Fibroblast of skin of back (primary cell): Measurements from ENCODE around the gene TMED8. TPM values are rescaled to one million over a fixed set of nuclear protein-coding genes. Genes with fewer than 3 reads are reported as not detected.
A peak's percentile ranks its signal among the peaks of the same experiment; 100 is the strongest.
"Not testable (repeated sequence)": the region's sequence is repeated elsewhere in the genome, so short reads cannot be mapped to it uniquely, and the experiment has no call there.

Experiments
- DNase-seq: peaks from one replicate; pipeline ENCODE4 v3.0.0-alpha.2; 2013
- polyA plus RNA-seq, 2 experiments: library from polyadenylated mRNA; unstranded; fragments of 120-200 nt; gene quantifications; one replicate each; pipeline ENCODE4 v1.2.1, GENCODE V29; 2013; ENCODE audit not compliant: insufficient read length in 2 of 2

Gene TMED8, protein sequence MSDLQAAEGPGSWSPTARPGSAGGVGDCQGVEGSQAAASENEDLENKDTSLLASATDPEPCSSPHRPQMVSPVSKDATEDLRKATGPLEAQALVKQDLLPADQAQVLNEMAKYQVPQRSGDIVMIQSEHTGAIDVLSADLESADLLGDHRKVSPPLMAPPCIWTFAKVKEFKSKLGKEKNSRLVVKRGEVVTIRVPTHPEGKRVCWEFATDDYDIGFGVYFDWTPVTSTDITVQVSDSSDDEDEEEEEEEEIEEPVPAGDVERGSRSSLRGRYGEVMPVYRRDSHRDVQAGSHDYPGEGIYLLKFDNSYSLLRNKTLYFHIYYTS
- polyA plus RNA-seq (2013, experiment 1 of 2; ENCODE audit: insufficient read length): 7.3 TPM
- polyA plus RNA-seq (2013, experiment 2 of 2; ENCODE audit: insufficient read length): 7.2 TPM

DNA sequence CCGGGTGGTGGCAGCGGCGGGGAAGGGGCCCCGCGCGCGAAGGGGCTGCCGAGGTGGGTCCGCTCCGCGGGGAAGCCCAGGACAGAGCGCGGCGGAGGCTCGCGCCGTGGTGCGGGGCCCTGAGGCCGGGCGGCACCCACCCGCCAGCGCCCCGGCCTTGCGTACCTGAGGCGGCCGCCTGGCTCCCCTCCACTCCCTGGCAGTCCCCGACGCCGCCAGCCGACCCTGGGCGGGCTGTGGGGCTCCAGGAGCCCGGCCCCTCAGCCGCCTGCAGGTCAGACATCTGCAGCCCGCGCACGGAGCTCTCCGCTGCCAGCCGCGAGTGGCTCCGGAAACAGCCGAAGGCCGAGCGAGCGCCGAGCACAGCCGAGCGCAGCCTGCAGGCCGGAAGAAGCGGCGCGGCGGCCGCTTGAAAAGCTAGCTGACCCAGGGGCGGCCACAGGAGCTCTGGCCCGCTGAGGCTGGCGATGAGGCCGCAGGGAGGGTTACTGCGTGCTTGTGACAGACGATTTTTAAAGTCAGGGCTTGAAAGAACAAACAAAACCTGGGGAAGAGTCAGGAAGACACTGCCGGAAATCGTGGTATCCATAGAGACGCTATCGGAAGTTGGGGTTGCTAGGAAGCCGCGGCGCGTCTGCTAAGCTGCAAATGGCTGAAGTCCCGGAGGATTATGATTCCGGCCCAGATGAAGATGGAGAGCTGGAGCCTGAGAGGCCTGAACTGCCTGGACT, at the start of gene TMED8, which contains the start of gene SAMD15:
TSS of gene TMED8 (minus strand) at position 324 of the 731 bp plus-strand sequence. CDS start at position 283, 41 bp downstream.
TSS of gene SAMD15 (plus strand) at position 609 of the 731 bp plus-strand sequence. CDS start at position 649, 40 bp downstream.
- DNase-seq: peak; percentile 82

DNA sequence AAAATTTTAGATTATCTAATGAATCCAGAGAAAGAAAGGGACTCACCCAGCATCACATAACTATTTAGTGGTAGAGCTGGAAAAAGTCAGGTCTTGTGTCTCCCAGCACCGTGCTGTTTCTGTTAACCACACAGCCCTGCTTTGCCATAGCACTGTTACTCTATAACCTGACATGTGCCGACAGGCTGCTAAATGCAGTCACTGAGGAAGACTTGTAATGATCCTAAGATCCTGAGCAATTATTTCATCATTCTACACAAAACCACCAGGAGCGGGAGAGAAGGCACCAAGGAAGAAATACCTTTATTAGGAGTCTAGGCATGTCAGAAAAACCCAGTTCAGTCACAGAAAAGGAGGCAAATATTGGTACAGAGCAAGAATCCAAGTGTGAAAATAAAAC, 49.5 kb upstream of the TMED8 start:
- DNase-seq: no peak

DNA sequence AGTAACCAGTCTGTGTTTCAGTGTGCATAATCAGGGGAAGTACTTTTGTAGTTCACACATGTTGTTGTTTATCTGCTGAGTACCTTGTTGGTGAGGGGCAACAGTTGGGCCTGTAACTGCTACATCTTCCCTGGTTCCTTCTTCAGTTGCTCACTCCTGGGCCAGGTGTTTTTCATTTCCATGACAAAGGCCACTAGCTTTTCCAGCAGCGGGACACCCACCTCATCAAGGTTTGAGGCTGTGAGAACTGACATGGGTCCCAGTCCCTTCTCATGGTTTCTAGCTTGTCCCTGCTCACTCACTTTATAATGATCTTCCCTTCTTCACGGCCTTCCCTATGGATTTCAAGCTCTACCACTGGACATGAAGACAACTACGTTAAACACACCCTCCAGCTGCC, 48.0 kb upstream of the TMED8 start:
- DNase-seq: no peak

DNA sequence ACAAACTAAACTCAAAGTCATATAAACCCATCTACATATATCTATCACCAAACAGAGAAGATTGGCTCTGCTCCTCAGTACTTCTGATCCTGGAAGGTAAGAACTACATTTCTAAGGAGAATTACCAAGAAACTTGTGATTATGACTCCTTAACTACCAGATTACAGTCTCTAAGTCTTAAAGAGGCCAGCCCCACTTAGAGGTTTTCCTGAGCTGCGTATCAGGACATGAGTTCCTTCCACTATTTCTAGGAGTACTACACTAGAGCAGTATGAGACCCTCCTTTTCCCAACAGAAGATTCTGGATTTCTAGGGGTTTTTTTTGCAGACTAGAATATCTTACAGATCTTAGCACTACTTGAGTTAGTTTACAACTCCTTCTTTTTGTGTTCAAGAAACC, 46.5 kb upstream of the TMED8 start, which contains the start of gene NOXRED1:
TSS of gene NOXRED1 (minus strand) at position 101 of the 400 bp plus-strand sequence. CDS start 634 bp downstream, outside the sequence.
- no peak for DNase-seq

DNA sequence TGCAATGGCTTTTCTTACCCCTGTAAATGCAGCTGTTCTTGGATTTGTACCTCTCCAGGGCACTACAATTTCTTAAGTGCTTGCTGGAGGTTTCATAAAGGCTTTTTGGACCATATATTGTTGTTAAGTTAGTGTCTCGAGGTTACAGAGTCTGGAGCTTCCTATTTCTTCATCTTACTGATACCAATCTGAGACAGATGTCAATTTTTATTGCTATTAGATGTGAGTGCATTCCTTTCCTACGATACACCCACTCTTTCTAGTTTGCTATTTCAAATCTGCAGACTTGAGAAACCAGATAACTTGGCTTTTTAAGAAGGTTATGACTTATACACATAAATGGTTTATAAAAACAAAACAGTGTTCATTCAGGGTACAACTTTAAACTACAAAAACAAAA, 44.3 kb upstream of the TMED8 start:
- peak; percentile 12 for DNase-seq

DNA sequence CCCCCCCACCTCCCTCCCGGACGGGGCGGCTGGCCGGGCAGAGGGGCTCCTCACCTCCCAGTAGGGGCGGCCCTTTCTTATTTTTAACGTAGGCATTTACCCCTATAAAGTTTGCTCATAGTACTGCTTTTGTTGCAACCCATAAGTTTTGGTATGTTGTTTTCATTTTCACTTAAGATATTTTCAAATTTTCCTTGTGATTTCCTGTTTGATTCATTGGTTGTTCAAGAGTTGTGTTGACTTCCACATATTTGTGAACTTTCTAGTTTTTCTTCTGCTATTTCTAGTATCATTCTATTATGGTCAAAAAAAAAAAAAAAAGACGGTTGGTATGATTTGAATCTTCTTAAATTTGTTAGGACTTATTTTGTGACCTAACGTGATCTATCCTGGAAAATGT, 39.9 kb upstream of the TMED8 start:
- DNase-seq: no peak

DNA sequence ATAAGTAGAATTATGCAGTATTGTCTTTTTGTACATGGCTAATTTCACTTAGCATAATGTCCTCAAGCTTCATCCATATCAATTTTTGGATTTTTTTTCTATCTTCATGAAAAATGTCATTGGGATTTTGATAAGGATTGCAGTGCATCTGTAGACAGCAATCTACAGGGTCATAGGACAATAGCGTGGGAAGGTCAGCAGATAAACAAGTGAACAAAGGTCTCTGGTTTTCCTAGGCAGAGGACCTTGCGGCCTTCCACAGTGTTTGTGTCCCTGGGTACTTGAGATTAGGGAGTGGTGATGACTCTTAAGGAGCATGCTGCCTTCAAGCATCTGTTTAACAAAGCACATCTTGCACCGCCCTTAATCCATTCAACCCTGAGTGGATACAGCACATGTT, 39.2 kb upstream of the TMED8 start:
- not testable (repeated sequence) for DNase-seq

DNA sequence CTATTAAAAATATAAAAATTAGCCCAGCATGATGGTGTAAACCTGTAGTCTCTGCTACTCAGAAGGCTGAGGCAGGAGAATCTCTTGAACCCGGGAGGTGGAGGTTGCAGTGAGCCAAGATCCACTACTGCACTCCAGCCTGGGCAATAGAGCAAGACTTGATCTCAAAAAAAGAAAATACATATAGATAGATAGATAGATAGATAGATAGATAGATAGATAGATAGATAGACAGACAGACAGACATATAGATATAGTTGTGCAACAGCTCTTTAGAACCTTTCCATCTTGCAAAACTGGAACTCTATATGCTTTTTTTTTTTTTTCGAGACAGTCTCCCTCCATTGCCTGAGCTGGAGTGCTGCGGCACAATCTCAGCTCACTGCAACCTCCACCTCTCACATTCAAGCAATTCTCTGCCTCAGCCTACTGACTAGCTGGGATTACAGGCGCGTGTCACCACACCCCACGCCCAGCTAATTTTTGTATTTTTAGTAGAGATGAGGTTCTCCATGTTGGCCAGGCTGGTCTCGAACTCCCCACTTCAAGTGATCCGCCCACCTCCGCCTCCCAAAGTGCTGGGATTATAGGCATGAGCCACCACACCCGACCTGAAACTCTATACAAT, 38.6 kb upstream of the TMED8 start:
- not testable (repeated sequence) for DNase-seq

DNA sequence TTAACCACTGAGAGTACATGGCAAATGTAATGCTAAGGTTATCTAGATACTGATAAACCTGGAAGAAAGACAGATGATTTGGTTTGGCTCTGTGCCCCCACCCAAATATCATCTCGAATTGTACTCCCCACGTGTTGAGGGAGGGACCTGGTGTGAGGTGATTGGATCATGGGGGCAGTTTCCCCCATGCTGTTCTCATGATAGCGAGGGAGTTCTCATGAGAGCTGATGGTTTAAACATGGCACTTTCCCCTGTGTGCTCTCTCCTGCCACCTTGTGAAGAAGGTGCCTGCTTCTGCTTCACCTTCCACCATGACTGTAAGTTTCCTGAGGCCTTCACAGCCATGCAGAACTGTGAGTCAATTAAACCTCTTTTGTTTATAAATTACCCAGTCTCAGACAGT, 32.2 kb upstream of the TMED8 start:
- no peak for DNase-seq

DNA sequence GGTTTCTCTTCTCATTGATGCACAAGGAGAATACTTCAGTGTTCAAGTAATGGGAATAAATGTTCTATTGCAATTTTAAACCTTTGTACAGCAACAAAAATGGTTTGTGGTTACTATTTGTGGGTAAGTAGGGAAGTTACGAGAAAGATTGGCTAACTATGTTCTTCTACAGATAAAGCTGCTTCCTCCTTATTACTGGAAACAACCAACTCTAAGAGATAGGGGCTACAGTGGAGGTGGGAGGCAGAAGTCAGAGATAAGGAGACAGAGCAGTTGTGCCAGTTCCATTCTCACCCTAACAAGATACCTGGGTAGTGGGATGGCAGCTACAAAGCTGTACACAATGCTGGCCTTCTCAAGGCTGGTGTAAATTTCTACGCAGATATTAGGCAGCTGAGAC, 30.3 kb upstream of the TMED8 start:
- no peak for DNase-seq

DNA sequence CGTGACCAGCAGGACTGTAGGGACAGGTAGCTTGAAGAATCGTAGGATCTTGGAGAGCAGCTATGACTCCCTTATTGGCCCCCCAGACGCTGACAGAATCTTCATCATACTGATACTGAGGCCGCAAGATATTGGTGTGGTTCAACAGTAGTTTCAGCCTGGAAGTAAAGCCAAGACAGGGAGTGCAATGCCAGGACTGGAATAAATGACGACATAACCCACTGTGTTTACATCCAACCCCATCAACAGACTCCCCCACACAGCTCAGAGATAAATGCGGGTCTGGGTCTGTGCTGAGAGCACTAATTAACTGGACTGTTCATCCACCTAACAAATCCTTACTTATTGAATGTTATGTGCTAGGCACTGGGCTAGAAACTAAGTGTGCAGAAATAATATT, 29.8 kb upstream of the TMED8 start:
- DNase-seq: no peak

DNA sequence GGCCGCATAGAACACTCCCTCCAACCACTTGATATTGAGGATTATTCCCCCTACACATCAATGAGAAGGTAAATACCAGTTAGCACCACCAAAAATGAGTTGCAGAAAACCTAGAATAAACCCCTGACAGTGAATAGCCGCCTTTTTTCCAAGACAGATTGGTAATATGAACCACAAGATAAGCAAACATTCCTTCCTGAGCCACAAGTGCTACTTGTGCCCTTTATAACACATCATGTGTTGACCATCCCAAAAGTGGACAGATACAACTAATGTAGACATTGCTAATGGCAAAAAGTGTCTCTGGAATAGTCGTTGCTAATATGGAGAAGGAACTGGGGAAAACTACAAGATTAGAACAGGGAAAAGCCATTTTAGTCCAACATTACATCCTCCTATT, 29.2 kb upstream of the TMED8 start:
- no peak for DNase-seq

DNA sequence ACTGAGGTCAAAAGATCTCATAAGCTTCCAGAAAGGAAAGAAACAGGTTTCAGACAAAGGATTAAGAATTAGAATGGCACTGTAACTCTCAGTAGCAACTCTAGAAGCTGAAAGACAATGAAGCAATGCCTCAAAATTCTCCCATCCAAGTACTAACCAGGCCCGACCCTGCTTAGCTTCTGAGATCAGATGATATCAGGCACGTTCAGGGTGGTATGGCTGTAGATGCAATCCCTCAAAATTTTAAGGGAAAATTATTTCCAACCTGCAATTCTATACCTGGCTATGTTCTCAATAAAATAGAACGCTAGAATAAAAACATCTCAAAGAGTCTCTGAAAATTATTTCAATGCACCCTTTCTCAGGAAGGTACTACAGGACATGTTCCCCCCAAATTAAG, 26.9 kb upstream of the TMED8 start:
- no peak for DNase-seq

DNA sequence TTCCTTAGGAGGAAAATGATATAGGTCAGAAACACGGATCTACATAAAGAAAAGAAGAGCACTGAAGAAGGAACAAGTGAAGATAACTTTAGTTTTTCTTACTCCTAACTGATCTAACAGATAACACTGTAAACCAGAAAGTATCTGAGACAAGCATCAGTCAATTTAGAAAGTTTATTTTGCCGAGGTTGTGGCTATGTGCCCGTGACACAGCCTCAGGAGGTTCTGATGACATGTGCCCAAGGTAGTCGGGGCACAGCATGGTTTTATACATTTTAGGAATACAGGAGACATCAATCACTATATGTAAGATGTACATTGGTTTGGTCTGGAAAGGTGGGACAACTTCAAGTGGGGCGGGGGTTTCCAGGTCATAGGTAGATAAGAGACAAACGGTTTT, 23.3 kb upstream of the TMED8 start:
- DNase-seq: no peak

DNA sequence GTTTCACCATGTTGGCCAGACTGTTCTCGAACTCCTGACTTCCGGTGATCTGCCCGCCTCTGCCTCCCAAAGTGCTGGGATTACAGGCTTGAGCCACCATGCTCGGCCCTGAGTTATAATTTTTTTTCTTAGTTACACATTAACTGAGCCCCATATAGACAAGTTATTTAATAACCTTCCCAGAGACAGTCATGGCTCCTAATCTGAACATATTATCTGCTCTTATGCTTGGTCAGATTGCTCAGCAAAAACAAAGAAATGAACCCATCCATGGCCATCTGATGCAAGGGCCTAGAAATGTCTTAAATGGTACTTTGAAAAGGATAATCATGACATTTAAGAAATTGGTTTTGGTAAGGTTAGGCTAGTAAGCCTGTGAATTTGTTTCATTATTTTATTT, 13.3 kb upstream of the TMED8 start:
- DNase-seq: no peak

DNA sequence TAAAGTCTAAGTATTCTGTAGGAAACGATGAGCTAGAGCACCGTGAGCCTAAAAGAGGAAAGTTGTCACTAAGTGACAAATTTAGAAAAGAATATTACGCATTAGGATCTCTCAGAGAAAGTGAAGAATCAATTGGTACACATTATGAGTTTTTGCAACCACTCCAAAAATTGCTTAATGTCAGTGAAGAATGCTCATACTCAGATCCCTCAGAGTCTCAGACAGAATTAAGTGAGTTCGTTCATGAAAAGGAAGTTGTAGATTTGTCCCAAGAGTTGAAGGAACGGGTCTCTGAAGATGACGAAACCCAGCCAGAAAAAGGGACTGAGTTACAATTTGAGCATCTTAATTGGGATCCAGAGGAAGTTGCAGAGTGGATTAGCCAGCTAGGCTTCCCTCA, 1.8 kb upstream of the TMED8 start:
- DNase-seq: no peak

DNA sequence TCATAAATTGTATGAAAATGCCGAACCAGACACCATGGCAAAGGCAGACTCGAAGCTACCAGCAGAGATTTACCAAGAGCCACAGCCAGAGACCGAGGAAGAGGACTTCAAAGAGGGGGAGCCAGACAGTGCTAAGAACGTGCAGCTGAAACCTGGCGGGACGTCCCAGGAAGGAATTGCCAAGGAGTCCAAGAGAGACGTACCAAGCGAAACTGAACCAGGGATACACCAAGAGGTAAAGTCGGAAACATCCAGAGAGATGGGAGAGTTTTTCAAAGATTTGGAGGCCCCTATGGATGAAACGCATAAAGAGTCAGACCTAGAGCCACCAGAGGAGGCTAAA, 579 bp upstream of the TMED8 start:
- DNase-seq: no peak

DNA sequence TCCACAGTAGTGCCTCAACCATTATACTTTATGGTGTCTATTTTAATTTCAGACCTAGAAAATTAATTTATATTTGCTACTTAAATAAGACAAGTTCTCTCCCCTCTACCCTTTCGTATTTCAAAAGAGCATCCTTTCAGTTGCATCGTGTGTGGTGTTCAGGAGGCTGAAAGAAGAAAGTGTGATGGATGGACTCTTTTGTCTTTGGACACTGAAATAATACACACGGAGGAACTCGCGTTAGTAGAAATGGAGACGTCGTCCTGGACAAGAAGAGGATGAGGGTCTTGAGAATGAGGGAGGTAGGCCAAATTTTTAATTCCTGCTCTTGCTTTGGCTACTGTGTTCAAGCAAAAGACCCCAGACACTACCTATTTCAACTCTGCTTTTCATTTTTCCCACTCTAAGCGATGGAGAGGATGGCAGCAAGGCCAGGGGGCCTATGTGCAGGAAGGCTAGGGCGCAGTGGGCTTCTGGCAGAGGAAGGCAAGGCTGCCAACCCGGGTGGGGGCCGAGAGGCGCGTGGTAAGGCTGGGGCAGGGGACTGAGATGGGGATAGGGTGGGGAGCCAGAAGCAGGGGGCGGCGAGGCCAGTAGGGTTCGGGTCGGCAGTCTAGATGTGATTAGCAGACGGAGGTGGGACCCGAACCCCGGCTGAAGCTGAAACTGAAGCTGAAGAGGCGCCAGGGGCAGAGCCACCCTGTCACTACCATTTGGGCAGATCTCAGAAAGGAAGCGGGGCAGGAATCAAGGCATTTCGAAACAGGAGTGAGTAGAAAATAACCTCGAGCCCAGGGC, 722 bp downstream of the TMED8 start:
- DNase-seq: peak; percentile 14

DNA sequence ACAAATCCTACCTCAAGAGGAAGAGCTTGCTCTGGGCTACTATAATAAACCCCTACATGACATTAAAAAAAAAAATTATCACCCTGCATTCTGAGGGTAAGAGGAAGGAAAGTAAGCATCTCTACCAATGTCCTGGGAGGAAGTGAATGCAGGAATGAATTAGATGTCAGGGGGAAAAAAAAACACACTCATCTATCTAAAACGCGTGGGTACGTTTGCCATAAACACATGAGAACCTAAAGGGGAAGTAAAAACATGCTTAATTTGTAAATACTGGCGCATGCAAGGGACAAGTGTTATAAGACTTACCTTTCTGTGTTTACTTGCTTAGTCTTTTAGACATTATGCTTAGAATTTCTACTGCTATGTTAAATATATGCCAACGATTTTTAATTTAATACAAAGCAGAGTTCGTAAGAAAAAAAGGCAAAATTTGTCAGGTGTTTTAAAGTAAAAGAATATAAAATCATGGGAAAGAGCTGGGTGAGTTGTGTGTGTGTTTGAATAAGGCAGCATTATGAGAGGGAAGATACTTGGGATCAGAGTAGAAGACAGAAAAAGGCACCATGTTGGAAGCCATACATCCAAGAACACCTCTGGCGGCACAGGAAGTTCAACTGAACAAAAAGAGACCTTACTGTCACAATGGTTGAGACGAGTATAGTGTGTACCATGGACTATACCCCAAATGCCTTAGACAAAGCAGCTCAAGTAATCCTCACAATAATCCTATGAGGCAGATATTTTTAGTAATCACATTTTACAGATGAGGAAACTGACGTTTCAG, 1.5 kb downstream of the TMED8 start:
- DNase-seq: no peak

DNA sequence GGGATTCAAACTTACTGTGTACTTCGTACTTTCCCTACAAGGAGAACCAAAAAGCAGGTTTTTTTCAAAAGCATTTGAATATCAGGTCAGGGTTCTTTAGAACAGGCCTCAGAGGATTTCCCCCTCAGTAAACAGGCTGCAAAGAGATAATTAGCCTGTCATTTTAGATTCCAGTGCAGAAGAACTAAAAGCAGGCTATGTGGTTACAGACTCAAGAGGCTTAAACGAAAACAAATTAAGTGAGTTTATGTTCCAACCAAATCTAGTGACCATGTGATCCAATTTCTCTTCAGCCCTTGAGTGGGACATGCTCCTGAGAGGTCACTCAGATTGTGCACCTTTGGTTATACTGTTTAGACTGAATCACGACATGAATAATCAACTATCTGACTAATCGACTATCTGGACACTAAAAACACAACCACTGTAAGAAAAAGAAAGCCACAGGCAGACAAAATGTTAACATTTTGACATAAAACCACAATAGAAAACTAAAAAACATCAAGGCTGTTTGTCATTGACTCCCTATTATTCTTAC, 4.5 kb downstream of the TMED8 start:
- DNase-seq: no peak

DNA sequence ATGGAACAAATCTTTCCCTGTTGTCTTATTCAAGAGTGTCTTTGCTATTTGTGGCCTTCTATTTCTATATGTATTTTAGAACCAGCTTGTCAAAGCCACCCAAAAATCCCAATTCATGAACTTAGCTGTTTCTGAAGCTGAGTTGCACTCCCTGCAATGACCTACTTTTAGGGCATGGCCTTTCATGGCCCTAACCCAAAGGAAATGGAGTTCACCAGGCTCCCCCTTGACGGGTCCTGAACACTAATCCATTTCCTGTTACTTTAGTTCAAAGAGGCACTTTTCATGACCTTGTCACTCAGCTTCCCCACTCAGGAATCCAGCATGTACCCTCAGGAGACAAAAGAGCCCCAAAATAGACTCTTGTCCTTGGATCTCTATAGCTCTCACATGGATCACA, 7.6 kb downstream of the TMED8 start:
- DNase-seq: no peak
